ENCODE results near the gene ABI3BP.

DNA sequence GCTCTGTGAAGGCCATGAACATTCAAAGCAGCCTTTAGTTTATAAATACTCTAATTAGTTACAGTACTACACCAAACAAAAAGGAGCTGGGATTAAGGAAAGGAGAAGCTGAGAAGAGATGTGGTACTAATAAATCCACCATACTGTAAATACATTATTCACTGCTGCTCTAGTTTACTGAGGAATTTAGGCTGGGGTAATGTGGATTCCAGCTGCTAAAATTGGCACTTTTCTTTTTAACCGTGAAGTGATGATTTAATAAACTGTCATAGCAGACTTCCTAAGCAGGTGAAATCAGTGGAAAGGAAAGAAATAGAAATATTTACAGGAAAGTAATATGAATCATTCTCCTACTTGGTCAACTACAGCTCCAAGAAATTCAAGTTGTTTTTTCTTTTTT lies 195.2 kb downstream of the ABI3BP start:
- TF ChIP-seq CTCF (conservative IDR thresholded peaks at IDR 0.05; ENCODE audit: low read depth, low read length) (no peak), EZH2 (IDR thresholded peaks at IDR 0.05; ENCODE audit: low read length, unreplicated experiment) (no peak), EZH2phosphoT487 (IDR thresholded peaks at IDR 0.05; ENCODE audit: borderline replicate concordance, low read length) (no peak)
